Mucosa of gallbladder (tissue), 1 donor: ENCODE measurements around the gene GRN. TPM values are rescaled to one million over a fixed set of nuclear protein-coding genes. Genes with fewer than 3 reads are reported as not detected.
"Not testable (repeated sequence)": the region's sequence is repeated elsewhere in the genome, so short reads cannot be mapped to it uniquely, and the experiment has no call there.

Experiments
- DNase-seq: peaks from one replicate; pipeline ENCODE4 v3.0.0-alpha.2; 2020; ENCODE audit warnings: low spot score
- total RNA-seq: library from RNA; stranded (reverse); gene quantifications from one replicate; pipeline ENCODE4 v1.2.1, GENCODE V29; 2021
- donor health status: DM: no; HTN: no; CAD: no.

The GRN gene
- total RNA-seq, 1 donor from 2014 or later, result 385 TPM

GRCh38 chr17:44346064-44346844, 1.2 kb downstream of the GRN start:
- no peak for DNase-seq

GRCh38 chr17:44347206-44348055, 2.3 kb downstream of the GRN start:
- not testable (repeated sequence) for DNase-seq

- peak; percentile 36 for DNase-seq
Observed at GRCh38 chr17:44348234-44348987, 3.3 kb downstream of the GRN start.

GRCh38 chr17:44348988-44349364, 3.9 kb downstream of the GRN start:
- no peak for DNase-seq

- no peak for DNase-seq
Observed at GRCh38 chr17:44349553-44350070, 4.5 kb downstream of the GRN start.

GRCh38 chr17:44350733-44351226, 5.7 kb downstream of the GRN start:
- peak; percentile 60 for DNase-seq

- DNase-seq, result no peak
Observed at GRCh38 chr17:44351464-44351863, 6.4 kb downstream of the GRN start.

GRCh38 chr17:44351961-44352827, 7.1 kb downstream of the GRN start:
- DNase-seq, result no peak

- DNase-seq, result no peak
Observed at GRCh38 chr17:44352828-44353671, 7.9 kb downstream of the GRN start.

- DNase-seq, result no peak
Observed at GRCh38 chr17:44353672-44354331, 8.7 kb downstream of the GRN start.

GRCh38 chr17:44354582-44355561, 9.8 kb downstream of the GRN start:
- DNase-seq, result no peak

- DNase-seq, result no peak
Observed at GRCh38 chr17:44355642-44356099, 10.6 kb downstream of the GRN start.

- no peak for DNase-seq
Observed at GRCh38 chr17:44356241-44356640, 11.1 kb downstream of the GRN start.

- no peak for DNase-seq
Observed at GRCh38 chr17:44358066-44358465, 13.0 kb downstream of the GRN start.

- DNase-seq, result no peak
Observed at GRCh38 chr17:44359006-44359405, 13.9 kb downstream of the GRN start.

- no peak for DNase-seq
Observed at GRCh38 chr17:44359458-44360143, 14.5 kb downstream of the GRN start.

GRCh38 chr17:44360144-44360533, 15.0 kb downstream of the GRN start:
- no peak for DNase-seq
